Cerebellar cortex (tissue), 1 donor: ENCODE results near the gene LRRC7.
"Not testable (repeated sequence)": the region's sequence is repeated elsewhere in the genome, so short reads cannot be mapped to it uniquely, and the experiment has no call there.

Experiments used
- DNase-seq: peaks from one replicate; pipeline ENCODE4 v3.0.0-alpha.2; 2015; ENCODE audit warnings: low spot score

Gene LRRC7

DNA sequence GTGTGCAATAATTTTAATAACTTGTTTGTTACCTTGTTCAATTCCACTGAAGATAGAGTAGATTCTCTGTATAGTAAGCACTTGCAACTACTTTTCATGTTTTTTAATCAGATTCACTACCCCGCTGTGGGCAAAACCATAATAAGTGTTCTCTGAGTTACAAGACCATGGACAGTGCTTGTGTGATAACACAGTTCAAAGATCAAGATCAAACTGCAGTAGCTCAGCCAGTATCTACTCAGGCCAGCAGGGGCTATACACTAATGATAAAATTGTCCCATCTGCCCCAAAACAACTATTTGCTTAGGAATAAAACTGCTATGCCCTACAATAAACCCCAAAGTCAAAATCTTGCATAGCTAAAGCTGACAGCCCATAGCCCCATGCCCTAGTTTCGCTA lies 129.6 kb downstream of the LRRC7 start:
- DNase-seq: no peak

DNA sequence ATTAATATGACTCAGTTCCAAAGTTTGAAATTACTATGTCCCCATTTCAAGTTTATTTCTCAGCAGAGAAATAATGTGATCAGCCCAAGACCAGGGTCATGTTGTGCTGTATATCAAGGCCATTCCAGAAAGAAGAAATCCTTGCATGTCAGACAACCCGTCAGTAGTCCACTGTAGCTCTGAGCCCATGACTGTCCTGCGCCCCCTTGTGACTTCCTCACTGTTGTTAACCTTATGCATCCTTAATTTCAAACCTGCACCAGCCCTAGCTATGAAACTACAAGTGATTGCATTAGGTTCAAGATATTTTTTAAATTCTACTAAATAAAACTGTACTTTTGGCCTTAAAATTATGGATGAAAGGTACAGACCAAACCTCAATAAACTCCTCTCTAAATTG lies 133.0 kb downstream of the LRRC7 start:
- DNase-seq: peak; percentile 22

DNA sequence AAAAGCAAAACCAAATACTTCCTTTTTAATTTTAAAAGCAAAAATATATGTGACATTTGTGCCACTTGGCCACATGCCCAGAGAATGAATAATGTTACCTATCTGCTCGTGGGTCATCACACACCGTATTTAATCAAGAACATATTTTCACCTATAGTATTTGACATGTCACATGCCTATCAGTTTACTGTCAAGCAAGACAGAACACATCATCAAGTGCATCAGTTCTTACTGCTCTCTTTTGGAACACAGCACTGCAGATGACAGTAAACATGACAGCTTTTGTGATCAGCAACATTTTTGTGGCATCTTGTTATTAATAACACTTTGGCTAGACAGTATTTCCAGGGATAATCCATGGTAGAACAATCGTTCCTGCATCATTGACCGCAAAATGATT lies 134.4 kb downstream of the LRRC7 start:
- no peak for DNase-seq

DNA sequence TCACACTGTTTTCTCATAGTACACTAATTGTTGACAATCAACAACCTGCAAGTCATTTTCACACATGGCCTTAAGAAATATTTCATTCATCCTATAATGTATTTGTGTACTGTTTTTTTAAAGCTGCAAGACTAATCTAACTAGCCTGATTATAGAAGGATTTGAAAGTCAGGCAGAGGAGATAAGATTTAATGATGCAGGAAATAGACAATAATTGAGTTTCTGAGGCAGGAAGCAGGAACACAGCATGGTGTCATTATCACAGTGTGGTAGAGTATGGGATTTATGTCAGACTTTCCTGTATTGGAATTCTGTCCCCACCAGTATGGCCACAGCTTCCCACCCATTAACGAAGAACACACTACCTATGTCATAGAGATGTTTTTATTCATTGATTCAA lies 138.8 kb downstream of the LRRC7 start:
- no peak for DNase-seq

DNA sequence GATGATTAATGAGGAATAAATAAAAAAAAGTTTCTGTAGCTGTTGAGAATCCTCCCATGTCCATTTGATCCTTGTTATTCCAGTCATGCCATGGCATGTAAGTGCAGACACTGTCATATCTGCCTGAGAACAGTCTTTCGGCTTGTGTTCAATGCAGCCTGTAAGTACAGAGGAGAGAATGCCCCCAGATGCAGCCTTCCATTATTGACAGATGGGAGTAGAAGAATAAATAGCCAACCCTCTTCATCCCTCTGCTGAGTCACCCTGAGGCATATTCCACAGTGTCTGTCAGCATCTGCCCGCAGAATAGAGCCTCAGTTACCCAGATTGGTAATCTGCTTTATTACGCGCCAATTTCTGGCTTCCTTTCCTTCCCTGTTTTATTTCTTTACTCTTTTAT lies 139.4 kb downstream of the LRRC7 start:
- DNase-seq: no peak

DNA sequence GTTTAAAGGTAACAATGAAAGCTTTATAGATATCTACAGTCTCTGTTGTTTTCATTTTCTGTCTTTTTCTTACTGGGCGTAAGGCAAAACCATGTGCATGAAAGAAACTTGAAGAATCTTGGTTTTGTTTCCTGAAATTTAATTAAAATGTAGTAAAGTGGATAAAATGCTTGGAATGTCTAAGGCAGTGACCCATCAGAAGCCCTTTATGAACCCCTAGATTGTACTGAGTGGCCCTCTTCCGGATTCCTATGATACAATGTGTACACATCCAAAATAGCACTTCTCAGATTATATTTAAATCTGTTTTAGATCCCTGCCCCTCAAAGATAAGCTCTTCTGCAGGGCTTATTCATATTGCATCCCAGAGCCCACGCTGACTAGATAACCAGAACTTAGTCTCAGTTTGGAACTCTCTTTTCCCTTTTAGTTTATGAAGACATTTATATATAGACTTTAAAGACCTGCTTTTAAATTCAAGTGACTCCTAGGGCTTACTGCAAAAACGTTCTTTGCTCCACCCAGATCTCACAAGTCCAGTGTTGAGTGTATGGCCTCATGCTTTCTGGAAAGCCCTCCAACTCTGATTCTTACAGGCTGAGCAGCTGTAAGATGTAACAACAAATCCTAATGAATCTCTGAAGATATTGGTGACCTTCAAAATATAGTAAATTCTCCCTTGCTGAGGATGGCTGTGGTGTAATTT lies 142.9 kb downstream of the LRRC7 start:
- no peak for DNase-seq

DNA sequence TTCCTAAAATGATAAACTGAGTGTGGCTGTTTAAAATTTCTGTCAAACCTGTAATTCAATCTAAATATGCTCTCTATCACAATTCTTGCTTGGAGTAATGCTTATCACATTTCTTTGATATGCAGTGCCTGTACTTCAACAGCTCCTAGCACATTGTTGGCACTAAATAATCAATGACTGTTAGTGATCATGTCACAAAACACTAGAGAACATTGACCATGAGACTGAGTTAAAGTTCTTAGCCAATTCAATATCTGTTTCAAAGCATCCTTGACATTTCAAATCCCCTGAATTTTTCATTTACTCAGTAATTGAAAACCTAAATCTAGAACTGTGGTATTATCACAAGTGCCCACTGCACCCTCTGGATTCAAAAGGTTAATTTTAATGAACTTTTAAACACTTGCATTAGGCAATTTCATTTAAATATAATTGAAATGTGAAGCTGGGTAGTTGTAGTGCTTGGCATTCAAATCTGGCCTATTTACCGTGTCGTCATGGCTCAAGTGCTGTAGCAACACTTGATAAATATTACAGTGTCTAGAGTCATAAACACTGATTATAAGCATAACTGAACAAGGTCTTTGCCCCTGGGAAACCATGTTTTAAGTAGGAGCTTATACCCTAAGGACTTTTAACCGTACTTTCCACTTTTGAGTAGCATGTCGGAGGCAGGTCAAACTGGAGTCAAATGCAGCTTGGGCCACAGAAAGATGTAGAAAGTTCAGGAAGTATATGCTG lies 143.6 kb downstream of the LRRC7 start:
- DNase-seq: no peak

DNA sequence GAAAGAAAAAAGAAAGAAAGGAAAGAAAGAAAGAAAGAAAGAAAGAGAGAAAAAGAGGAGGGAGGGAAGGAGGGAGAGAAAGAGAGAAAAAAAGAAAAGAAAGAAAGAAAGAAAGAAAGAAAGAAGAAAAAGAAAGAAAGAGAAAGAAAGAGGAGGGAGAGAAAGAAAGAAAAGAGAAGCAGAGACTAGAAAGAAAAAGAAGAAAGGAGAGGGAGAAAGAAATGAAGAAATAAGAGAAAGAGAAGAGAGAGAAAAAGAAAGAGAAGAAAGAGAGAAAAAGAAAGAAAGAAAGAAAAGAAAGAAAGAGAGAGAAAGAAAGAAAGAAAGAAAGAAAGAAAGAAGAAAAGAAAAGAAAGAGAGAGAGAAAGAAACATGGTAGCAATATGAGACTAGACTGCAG lies 150.1 kb downstream of the LRRC7 start:
- not testable (repeated sequence) for DNase-seq

DNA sequence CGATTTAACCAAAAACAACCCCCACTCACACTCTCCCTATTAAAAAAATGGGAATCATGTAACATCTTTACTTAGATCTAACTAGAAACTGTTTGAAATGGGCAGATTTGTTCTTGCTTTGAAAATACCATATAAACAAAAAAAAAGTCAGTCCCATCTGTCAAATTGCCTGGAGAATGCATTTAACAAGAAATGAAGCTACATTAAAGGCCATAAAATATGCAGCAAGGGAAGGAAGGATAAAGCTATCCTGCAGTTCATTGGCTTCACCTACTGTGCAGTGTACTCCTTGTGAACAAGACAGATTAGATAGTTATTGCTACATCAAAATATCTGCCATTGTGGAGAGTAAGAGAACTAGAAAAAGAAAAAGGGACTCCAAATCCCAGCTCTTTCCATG lies 160.5 kb downstream of the LRRC7 start:
- DNase-seq: no peak

DNA sequence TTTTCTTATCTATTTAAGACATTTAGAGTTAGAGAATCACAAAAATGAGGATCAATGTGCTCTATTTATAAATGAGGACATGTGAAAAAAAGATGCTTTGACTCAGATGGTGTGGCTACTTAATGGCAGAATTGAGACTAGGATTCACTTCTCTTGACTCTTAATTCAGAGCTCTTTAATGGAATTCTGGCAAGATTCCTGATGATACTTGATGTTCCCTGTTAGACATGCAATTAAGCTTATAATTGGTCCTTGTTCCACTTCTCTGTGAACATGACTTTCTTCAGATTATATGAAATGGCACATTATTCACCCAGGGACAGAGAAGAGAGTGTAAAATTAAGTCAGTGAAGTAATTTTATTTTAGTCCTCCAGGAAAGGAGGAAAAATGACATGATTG lies 165.3 kb downstream of the LRRC7 start:
- DNase-seq: no peak

DNA sequence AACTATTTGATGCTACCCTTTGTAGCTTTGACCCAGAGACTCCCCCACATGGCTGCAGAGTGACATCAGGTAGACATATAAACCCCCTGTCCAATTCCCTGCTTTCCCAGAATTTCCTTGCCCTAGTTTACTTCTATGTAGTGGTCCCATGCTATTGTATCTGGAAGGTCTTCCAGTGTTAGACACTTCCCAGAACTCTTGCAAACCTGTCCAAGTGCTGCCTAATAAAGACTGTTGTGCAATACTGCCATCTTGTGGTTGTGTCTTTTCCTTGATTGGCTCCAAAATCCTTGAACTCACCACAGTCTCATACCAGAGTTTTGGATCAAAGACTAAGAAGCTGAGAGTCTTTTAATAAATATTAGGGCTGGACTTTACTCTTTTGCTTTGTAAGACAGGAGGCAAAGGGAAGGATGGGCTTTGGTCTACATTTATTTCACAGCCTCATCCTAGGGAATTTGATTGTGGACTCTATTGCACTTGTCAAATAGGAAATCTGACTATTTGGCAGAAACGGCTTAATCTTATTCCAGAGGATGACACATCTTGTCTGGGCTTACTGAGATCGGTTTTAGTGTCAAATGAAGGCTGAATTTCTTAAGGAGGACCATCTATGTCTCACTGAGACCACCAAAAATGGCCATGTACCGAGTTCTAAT lies 169.9 kb downstream of the LRRC7 start:
- DNase-seq: peak; percentile 42

DNA sequence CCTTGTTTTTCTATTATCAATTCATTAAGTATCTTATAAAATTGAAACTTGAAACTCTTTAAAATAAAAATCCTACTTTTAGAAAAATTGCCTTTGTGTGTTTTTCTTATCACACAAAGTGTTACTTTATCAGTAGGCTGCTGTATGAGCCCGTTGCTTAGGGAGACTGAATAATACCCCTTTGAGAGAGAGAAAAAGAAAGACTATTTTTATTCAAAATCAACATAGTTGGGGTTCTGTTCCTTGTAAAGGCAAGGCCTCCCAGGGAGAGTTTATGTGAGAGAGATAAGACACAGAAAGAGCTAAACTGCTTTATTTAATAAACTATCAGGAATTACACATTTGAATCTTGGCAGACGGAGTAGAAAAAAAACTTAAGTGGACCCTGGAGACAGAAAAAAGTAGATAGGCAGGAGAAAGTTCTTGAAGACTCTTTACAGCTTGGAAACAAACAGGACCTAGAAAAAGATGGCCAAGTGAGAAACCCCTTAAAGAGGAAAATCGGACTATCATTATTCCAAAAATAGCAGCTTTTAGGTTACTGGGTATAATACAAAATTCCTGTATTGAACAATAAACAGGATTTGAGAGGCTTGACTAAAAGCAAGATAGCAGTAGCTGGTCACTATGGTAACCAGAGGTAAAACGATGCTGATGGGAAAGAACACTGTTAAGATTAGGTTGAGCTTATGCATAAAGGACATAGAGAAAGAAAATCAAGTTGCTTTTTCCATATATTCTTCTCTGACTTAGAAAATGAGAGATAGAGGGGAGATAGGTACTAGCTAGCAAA lies 170.9 kb downstream of the LRRC7 start:
- no peak for DNase-seq

DNA sequence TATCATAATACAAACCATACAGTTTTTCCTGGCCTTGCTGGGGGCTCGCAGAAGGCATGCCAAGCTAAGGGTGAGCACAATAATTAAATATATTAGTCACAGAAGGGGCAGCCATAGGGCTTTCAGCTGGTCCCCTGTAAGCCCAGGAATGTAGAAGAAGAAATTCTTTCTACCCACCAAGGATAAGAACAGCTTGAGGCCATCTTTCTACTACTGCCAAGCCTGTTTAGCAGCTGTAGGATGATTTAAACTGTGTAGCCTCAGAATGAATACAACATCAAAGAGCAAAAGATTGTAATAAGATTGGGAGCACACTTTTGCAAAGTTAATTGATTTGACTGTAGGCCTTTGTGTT lies 171.5 kb downstream of the LRRC7 start:
- no peak for DNase-seq

DNA sequence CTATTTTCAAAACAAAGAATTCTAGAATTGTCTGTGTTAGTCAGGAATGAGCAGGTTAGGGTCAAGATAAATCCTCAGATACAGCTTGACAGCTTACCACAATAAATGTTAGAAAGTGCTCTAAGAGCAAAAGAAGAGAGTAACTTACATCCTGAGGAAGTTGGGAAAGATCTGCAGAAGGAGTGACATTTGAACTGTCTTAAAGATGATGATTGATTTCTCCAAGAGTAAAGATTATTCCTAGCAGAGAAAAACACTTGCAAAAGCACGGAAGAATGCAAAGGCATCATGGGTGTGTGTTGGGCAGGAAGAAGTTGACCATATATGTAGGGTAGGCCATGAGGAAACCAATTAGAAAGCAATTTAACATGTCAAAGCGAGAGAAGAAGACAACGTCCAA lies 175.4 kb downstream of the LRRC7 start:
- no peak for DNase-seq

DNA sequence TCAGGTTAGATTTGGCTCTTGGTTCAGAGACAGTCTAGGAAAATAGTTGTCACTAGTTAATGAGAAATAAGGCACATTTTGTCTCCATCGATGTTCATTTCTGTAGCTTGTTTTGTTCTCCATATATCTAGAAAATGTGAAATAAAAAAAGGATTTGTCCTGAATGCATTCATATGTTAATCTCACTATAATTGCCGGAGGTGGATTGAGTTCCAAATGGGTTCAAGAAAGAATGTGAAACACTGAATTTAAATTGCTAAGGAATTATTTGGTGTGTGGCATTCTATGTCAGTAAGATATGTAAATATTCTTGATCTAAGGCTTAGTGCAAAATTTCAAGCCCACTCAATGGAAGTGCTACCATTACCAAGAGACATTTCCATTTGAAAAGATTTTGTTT lies 176.7 kb downstream of the LRRC7 start:
- no peak for DNase-seq

DNA sequence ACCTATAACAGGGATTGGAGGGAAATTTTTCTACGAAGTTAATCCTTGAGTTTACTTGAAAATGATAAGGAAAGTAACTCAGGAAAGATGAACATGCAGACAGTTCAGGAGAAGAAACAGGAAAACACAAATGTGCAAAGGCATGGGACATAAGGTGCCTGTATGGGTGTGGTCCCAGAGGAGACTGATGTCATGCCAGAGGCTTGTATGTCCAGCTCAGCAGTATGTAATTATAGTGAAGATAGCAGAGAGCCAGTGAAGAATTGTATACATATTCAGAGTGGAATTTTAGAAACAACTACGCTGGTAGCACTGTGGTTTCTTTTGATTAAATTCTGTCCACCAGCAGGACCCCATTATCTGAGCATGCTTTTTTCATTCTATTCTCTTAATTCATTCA lies 179.5 kb downstream of the LRRC7 start:
- DNase-seq: no peak

DNA sequence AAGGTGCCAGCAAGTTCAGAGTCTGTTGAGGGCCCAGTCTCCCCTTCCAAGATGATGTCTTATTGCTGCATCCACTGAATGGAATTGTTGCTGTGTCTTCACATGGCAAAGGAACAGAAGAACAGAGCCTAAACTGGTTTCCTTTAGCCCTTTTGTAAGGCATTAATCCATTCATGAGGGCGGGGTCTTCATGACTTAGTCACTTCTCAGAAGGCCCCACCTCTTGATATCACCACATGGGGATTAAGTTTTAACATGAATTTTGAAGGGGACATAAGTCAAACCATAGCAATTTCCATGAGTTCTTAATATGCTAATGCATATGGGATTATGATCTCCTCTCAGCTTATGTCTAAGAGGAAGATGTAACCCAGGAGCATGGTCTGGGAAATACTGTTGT lies 182.9 kb downstream of the LRRC7 start:
- DNase-seq: no peak

DNA sequence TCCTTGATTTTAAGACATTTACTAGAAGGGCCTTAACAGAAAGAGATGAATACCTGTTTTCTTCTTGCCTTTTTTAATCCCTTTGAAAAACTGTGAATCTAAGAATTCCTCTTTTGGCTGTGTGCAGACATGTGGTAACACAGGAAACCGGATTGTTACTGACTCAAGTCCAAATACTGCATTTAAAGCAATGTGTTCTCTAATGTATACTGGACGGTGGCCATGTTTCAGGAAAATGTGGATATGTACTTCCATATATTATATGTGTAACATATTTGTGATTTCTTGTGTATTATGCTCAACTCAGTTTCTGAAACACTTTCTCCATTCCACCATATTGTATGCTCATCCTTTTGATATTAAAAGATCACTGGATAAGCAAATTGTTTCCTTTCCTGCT lies 185.1 kb downstream of the LRRC7 start:
- DNase-seq: no peak

DNA sequence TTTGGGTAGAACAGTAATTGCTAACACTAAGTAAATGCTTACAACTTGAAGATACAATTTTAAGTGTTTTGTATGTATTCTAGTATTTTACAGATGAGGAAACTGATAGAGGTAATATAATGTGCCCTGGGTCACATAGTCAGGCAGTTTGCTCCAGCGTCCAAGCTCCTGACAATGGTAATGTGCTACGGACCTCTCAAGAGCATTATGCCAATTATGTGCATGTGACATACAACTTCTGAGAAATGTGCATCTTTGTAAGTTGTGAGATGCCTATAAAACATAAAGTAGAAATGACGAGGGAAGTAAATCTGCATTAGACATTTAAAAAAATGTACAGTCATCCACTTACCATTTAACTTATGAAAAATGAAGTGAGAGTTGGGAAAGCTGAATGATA lies 186.8 kb downstream of the LRRC7 start:
- DNase-seq: no peak

DNA sequence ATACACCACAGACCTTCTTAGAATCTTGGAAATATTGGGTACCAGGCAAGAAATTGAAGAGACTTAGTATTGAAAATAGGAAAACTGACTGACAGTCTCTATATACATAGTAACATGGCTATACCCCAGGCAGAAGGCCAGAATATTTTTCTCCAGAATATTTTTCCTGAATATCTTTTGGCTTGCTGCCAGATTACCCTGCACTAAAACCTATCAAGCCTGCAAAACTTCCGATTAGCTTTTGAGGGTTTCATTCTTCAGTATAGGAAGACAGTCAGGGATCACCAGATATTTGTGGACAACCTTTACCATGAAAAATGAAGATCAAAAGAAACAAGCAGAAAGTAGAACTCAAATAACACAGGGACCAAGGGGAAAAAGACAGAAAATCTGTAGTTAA lies 187.9 kb downstream of the LRRC7 start:
- no peak for DNase-seq

DNA sequence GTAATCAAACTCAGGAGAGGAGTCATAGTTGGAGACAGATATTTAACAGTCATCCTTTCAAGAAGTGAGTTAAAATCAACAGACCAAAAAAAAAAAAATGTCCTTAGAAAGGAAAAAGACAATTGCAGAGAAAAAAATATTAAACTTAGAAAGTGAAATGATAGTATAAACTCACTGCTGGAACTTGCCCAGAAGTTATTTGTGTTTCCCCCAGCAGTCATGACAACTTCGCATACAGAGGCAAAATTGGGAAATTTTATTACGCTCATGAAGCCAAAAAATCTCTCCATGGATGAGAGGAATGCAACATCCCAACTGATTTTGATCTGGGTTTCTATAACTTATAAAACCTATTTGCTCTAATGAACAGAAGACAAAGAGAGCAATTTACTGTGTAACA lies 198.2 kb downstream of the LRRC7 start:
- DNase-seq: no peak

DNA sequence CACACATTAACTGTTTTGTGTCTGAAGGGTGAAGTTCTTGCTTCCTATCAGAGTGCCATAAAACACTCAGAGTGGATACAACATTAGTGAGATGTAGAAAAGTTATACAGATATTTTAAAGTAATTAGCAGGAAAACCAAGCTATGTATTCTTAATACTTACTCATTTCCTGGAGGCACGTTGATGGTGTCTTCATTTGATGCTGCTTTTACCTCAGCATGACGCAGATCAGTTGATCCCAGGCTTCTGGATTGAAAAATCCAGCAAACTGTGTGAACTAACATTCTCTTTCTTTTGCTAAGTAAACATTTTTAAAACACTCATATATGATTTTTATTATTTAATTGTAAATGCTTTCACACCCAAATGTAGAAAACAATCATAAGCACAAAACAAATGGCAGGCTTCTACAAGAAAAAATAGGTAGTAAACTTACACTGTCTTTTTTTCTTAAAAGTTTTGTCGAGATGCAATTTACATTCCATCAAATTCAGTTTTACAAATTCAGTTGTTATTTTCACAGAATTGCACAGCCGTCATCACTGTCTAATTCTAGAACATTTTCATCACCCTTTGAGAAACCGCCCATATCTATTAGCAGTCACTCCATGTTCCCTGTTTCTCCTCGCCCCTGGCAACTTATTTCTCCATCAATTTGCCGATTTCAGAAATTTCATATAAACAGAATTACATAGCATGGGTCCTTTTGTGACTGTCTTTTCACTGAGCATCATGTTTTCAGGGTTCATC lies 198.9 kb downstream of the LRRC7 start:
- no peak for DNase-seq
